Bronchial epithelial cell (primary cell): Measurements from ENCODE around the gene CCDC148. TPM values are rescaled to one million over a fixed set of nuclear protein-coding genes. Genes with fewer than 3 reads are reported as not detected.
"Not testable (repeated sequence)": the region's sequence is repeated elsewhere in the genome, so short reads cannot be mapped to it uniquely, and the experiment has no call there.

Experiments
- DNase-seq: peaks from one replicate; pipeline ENCODE4 v3.0.0-alpha.2; 2010; ENCODE audit warnings: low read depth
- FAIRE-seq: peaks from 2 replicates; lab custom pipeline; 2011; peaks lifted over from hg19 to GRCh38; lab: Jason Lieb, UNC
- H3K27me3 ChIP-seq: 2 replicates; pipeline ENCODE4 v1.5.1; 2011; ENCODE audit warnings: low read length; ENCODE audit not compliant: control insufficient read depth, insufficient read depth
- H3K36me3 ChIP-seq: 2 replicates; pipeline ENCODE4 v1.5.1; 2011; ENCODE audit warnings: low read length; ENCODE audit not compliant: control insufficient read depth, insufficient read depth
- H3K4me3 ChIP-seq: 2 replicates; pipeline ENCODE4 v1.5.1; 2011; ENCODE audit warnings: mild to moderate bottlenecking, low read depth, low read length, control low read depth
- CTCF ChIP-seq: IDR thresholded peaks from 2 replicates; pipeline ENCODE4 v1.5.1; 2011; ENCODE audit warnings: mild to moderate bottlenecking, moderate library complexity, low read length, control low read depth, inconsistent platforms; ENCODE audit not compliant: insufficient read depth, severe bottlenecking
- total RNA-seq: library from RNA; depleted of rRNA; stranded (reverse); fragments of >200 nt; gene quantifications from 2 replicates; pipeline ENCODE4 v1.2.1, GENCODE V29; 2014

CCDC148 gene
- total RNA-seq, 1 donor from 2014 or later: 0.26 TPM

- H3K27me3 ChIP-seq: no peaks in the 10 kb centered on the region
- H3K4me3 ChIP-seq: no peak overlapping the region
- H3K36me3 ChIP-seq: no peaks in the 10 kb centered on the region
- TF ChIP-seq CTCF: no peak
- FAIRE-seq: no peak
- peak; percentile 91 for DNase-seq
Measured at GRCh38 chr2:158359846-158360245, 96.7 kb downstream of the CCDC148 start.

GRCh38 chr2:158357699-158358098 is 98.9 kb downstream of the CCDC148 start:
- DNase-seq: peak; percentile 84

GRCh38 chr2:158357122-158357521 is 99.4 kb downstream of the CCDC148 start:
- FAIRE-seq (no peak), DNase-seq (no peak)
- no peak overlapping the region for H3K4me3 ChIP-seq
- H3K36me3 ChIP-seq: no peaks in the 10 kb centered on the region
- H3K27me3 ChIP-seq: no peaks in the 10 kb centered on the region
- no peak for TF ChIP-seq CTCF

More at GRCh38 chr2:158357699-158358098, 98.9 kb downstream of the CCDC148 start:
- Histone ChIP-seq H3K36me3 (no peaks in the 10 kb centered on the region), H3K27me3 (no peaks in the 10 kb centered on the region), H3K4me3 (no peak overlapping the region)
- no peak for TF ChIP-seq CTCF
- FAIRE-seq: no peak

GRCh38 chr2:158351466-158351816 is 105.1 kb downstream of the CCDC148 start:
- H3K36me3 ChIP-seq, FAIRE-seq, H3K27me3 ChIP-seq, DNase-seq, H3K4me3 ChIP-seq: not testable (repeated sequence)

GRCh38 chr2:158350751-158351465 is 105.6 kb downstream of the CCDC148 start:
- H3K27me3 ChIP-seq, H3K4me3 ChIP-seq, H3K36me3 ChIP-seq, DNase-seq, FAIRE-seq: not testable (repeated sequence)

GRCh38 chr2:158346032-158346431 is 110.5 kb downstream of the CCDC148 start:
- Histone ChIP-seq H3K36me3 (no peaks in the 10 kb centered on the region), H3K27me3 (no peaks in the 10 kb centered on the region), H3K4me3 (no peak overlapping the region)
- no peak for FAIRE-seq
- TF ChIP-seq CTCF: no peak
- no peak for DNase-seq

- Histone ChIP-seq H3K36me3 (no peaks in the 10 kb centered on the region), H3K27me3 (no peaks in the 10 kb centered on the region), H3K4me3 (no peak overlapping the region)
- DNase-seq: no peak
- no peak for TF ChIP-seq CTCF
- FAIRE-seq: no peak
Measured at GRCh38 chr2:158339513-158339912, 117.0 kb downstream of the CCDC148 start.
